Endothelial cell of umbilical vein (primary cell): ENCODE data around the gene SFXN4. TPM values are rescaled to one million over a fixed set of nuclear protein-coding genes. Genes with fewer than 3 reads are reported as not detected.

Experiments
- BruUV-seq: library from RNA; stranded (reverse); fragments of 400-500 nt; replicated peaks from 2 replicates; lab custom pipeline; 2021; lab: Mats Ljungman, UMichigan
- CTCF ChIA-PET: fragments of 300-600, 350-600 bp; sonication (Branson Sonifier 250); formaldehyde crosslinking; loops from one replicate; lab custom pipeline; 2021; ENCODE audit warnings: antibody characterized with exemption, inconsistent platforms; lab: Charles Lee
- POLR2A ChIA-PET: fragments of 300-600, 350-600 bp; sonication (Branson Sonifier 250); formaldehyde crosslinking; loops from one replicate; lab custom pipeline; 2021; ENCODE audit warnings: antibody characterized with exemption, inconsistent platforms; lab: Charles Lee
- DNase-seq: peaks from one replicate; pipeline ENCODE4 v3.0.0-alpha.2; 2011; ENCODE audit warnings: low read depth, low spot score
- FAIRE-seq: peaks from 2 replicates; lab custom pipeline; 2011; peaks lifted over from hg19 to GRCh38; lab: Jason Lieb, UNC
- H2AFZ ChIP-seq: 2 replicates; pipeline ENCODE4 v1.6.0; 2012; ENCODE audit warnings: low read depth, low read length, control low read depth, inconsistent platforms
- H3K27ac ChIP-seq: 2 replicates; pipeline ENCODE4 v1.5.1; 2011; ENCODE audit warnings: low read depth, mild to moderate bottlenecking, control low read depth, low read length, moderate library complexity; ENCODE audit not compliant: insufficient read depth
- H3K27me3 ChIP-seq, 2 experiments: 2 replicates each; pipeline versions ENCODE4 v1.6.0 to v1.6.1; 2011; ENCODE audit warnings: low read length in 2 of 2, mixed read lengths in 1 of 2; ENCODE audit not compliant: control insufficient read depth in 2 of 2, insufficient read depth in 2 of 2
- H3K36me3 ChIP-seq, 2 experiments: 2 replicates in 1 of 2; 3 replicates in 1 of 2; pipeline ENCODE4 v1.5.1; 2011; ENCODE audit warnings: low read length in 2 of 2, mild to moderate bottlenecking in 1 of 2, moderate library complexity in 1 of 2; ENCODE audit not compliant: control insufficient read depth in 2 of 2, insufficient read depth in 2 of 2; ENCODE audit errors: extremely low read depth in 1 of 2
- H3K4me1 ChIP-seq: 3 replicates; pipeline ENCODE4 v1.5.1; 2011; ENCODE audit warnings: mild to moderate bottlenecking, low read length; ENCODE audit not compliant: control insufficient read depth, insufficient read depth; ENCODE audit errors: extremely low read depth
- H3K4me2 ChIP-seq: 2 replicates; pipeline ENCODE4 v1.6.1; 2011; ENCODE audit warnings: low read length, control low read depth, mixed read lengths; ENCODE audit not compliant: insufficient read depth
- H3K4me3 ChIP-seq, 3 experiments: fragments of 200-600 bp in 1 of 3; sonication (generic), shearing (Covaris generic) in 1 of 3; replicated peaks in 1 of 3; 2 replicates each; pipeline ENCODE4 v1.5.1; 2011 to 2016; ENCODE audit warnings: control low read depth in 3 of 3, low read length in 3 of 3, mild to moderate bottlenecking in 2 of 3, inconsistent platforms in 1 of 3, low read depth in 1 of 3, moderate library complexity in 1 of 3; ENCODE audit not compliant: insufficient read depth in 1 of 3
- H3K79me2 ChIP-seq: 2 replicates; pipeline ENCODE4 v1.6.0; 2012; ENCODE audit warnings: low read length, inconsistent platforms; ENCODE audit not compliant: control insufficient read depth, insufficient read depth
- H3K9ac ChIP-seq: replicated peaks from 2 replicates; pipeline ENCODE3; 2011; ENCODE audit warnings: low read length, control low read depth; ENCODE audit not compliant: insufficient read depth; ENCODE audit errors: extremely low read depth
- H3K9me1 ChIP-seq: replicated peaks from 3 replicates; pipeline ENCODE4 v1.6.0; 2011; ENCODE audit warnings: mild to moderate bottlenecking, low read length; ENCODE audit not compliant: control insufficient read depth, insufficient read depth; ENCODE audit errors: extremely low read depth
- H3K9me3 ChIP-seq: replicated peaks from 2 replicates; pipeline ENCODE4 v1.5.1; 2012; ENCODE audit warnings: low read length, inconsistent platforms; ENCODE audit not compliant: control insufficient read depth, insufficient read depth
- H4K20me1 ChIP-seq: replicated peaks from 2 replicates; pipeline ENCODE3; 2011; ENCODE audit warnings: mild to moderate bottlenecking, low read length; ENCODE audit not compliant: control insufficient read depth, insufficient read depth; ENCODE audit errors: extremely low read depth
- EZH2 ChIP-seq: IDR thresholded peaks from 2 replicates; pipeline ENCODE4 v1.6.1; 2012; ENCODE audit warnings: borderline replicate concordance, low read depth, mild to moderate bottlenecking, moderate library complexity, low read length, inconsistent platforms; ENCODE audit not compliant: severe bottlenecking
- FOS ChIP-seq: IDR thresholded peaks from 2 replicates; pipeline ENCODE4 v1.6.1; 2011; ENCODE audit warnings: mild to moderate bottlenecking, low read length, moderate library complexity, borderline replicate concordance; ENCODE audit not compliant: insufficient read depth
- GATA2 ChIP-seq: IDR thresholded peaks from 2 replicates; pipeline ENCODE4 v1.7.0; 2011; ENCODE audit warnings: low read depth, mild to moderate bottlenecking, moderate library complexity, mixed read lengths, low read length; ENCODE audit not compliant: insufficient read length, insufficient read depth
- JUN ChIP-seq: IDR thresholded peaks from 2 replicates; pipeline ENCODE4 v1.6.1; 2011; ENCODE audit warnings: borderline replicate concordance, low read depth; ENCODE audit not compliant: insufficient read length, insufficient read depth
- MYC ChIP-seq: IDR thresholded peaks from one replicate; pipeline ENCODE4 v1.6.1; 2011; ENCODE audit warnings: mild to moderate bottlenecking, low read depth, low read length
- POLR2A ChIP-seq: IDR thresholded peaks from 2 replicates; pipeline ENCODE4 v1.6.1; 2012; ENCODE audit warnings: low read depth, mild to moderate bottlenecking, control low read depth, low read length
- POLR2AphosphoS5 ChIP-seq: IDR thresholded peaks from 2 replicates; pipeline ENCODE4 v1.6.1; 2012; ENCODE audit warnings: low read depth, mild to moderate bottlenecking, control low read depth, low read length, moderate library complexity; ENCODE audit not compliant: insufficient read depth
- dilution Hi-C: fragments of 300-500 bp; cut with MboI; formaldehyde crosslinking; loops from one replicate; pipeline ENCODE4 v1.15.0; 2019; ENCODE audit warnings: low sequenced_read_pairs; ENCODE audit not compliant: extremely low pct_ligation_motif_present
- intact Hi-C: fragments of 100-400 bp; cut with micrococcal nuclease; formaldehyde crosslinking; loops from one replicate; pipeline ENCODE4 v1.10.0; 2022
- polyA plus RNA-seq, 4 experiments: library from polyadenylated mRNA; depleted of rRNA in 3 of 4; stranded (reverse) in 3 of 4; unstranded in 1 of 4; fragments of >200 nt; gene quantifications; 2 replicates each; pipeline versions ENCODE4 v1.2.1 to v1.2.3, GENCODE V29; 2011 to 2012; ENCODE audit warnings: missing spikeins in 1 of 4
- total RNA-seq: library from RNA; stranded (reverse); gene quantifications from 2 replicates; pipeline ENCODE4 v1.2.3, GENCODE V29; 2021
- TF ChIP-seq, protein P1 (sequence below): IDR thresholded peaks from 2 replicates; pipeline ENCODE4 v1.6.1; 2011; ENCODE audit not compliant: insufficient read depth, insufficient read length
- TF ChIP-seq, protein P2 (sequence below), 2 donors: IDR thresholded peaks; 1 replicate in 1 of 2; 2 replicates in 1 of 2; pipeline ENCODE4 v1.5.1; 2011; ENCODE audit warnings: low read length in 2 of 2, mild to moderate bottlenecking in 2 of 2, moderate library complexity in 2 of 2, control low read depth in 1 of 2, inconsistent platforms in 1 of 2, low read depth in 1 of 2; ENCODE audit not compliant: insufficient read depth in 1 of 2; ENCODE audit errors: extremely low read depth in 1 of 2

Gene SFXN4
- total and polyA plus RNA-seq, 2 donors (not counting 3 experiments of a cell fraction or from before 2014, with no cell fraction given) = 11.1 to 14.5 TPM

DNA sequence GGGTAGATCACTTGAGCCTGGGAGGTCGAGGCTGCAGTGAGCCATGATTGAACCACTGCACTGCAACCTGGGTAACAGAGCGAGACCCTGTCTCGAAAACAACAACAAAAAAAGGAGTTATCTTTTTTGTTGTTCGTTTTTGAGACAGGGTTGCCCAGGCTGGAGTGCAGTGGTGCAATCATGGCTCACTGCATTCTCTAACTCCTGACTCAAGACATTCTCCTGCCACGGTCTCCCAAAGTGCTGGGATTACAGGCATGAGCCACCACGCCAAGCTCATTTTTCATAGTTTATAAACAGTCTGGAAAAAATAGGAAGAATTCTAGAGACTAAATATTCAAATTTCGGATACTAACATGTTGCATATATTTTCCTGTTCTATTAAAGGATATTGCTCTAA lies 29.4 kb downstream of the SFXN4 start:
- Histone ChIP-seq H3K9me1 (no peaks in the 10 kb centered on the region), H4K20me1 (no peaks in the 10 kb centered on the region), H3K27ac (no peak overlapping the region), H3K4me1 (peaks cover 8% of the 10 kb centered on the region), H3K4me3 (no peak overlapping the region), H3K79me2 (no peaks in the 10 kb centered on the region), H3K9ac (no peak overlapping the region), H3K4me2 (no peak overlapping the region), H2AFZ (no peak overlapping the region), H3K27me3 (no peaks in the 10 kb centered on the region), H3K36me3 (peaks cover 4 to 14% of the 10 kb centered on the region in 2 experiments), H3K9me3 (no peaks in the 10 kb centered on the region)
- TF ChIP-seq FOS = no peak
- TF ChIP-seq, protein P1, sequence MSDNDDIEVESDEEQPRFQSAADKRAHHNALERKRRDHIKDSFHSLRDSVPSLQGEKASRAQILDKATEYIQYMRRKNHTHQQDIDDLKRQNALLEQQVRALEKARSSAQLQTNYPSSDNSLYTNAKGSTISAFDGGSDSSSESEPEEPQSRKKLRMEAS = no peak
- TF ChIP-seq POLR2A = no peak
- TF ChIP-seq POLR2AphosphoS5 = no peak
- TF ChIP-seq EZH2 = no peak
- no peak for TF ChIP-seq GATA2
- TF ChIP-seq, protein P2, sequence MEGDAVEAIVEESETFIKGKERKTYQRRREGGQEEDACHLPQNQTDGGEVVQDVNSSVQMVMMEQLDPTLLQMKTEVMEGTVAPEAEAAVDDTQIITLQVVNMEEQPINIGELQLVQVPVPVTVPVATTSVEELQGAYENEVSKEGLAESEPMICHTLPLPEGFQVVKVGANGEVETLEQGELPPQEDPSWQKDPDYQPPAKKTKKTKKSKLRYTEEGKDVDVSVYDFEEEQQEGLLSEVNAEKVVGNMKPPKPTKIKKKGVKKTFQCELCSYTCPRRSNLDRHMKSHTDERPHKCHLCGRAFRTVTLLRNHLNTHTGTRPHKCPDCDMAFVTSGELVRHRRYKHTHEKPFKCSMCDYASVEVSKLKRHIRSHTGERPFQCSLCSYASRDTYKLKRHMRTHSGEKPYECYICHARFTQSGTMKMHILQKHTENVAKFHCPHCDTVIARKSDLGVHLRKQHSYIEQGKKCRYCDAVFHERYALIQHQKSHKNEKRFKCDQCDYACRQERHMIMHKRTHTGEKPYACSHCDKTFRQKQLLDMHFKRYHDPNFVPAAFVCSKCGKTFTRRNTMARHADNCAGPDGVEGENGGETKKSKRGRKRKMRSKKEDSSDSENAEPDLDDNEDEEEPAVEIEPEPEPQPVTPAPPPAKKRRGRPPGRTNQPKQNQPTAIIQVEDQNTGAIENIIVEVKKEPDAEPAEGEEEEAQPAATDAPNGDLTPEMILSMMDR (IDR thresholded peaks at IDR 0.05; ENCODE audit: extremely low read depth in 1 of 2, insufficient read depth in 1 of 2, low read depth in 1 of 2, low read length in 2 of 2) = no peak
- TF ChIP-seq JUN = no peak
- TF ChIP-seq MYC = no peak
- dilution Hi-C loops (no loop called here), intact Hi-C loops (loop anchor here (5.0 kb wide), 2 partner anchors 311 to 356 kb away; no protein-coding TSS in a partner anchor)
- BruUV-seq = no TSS peak
- no peak for DNase-seq
- no peak for FAIRE-seq
- CTCF ChIA-PET = interaction anchor here (0.6 to 1.1 kb wide), 3 partner anchors 25 to 309 kb away, joined by 3 to 6 read pairs (median 3); no protein-coding TSS in a partner anchor
- POLR2A ChIA-PET = no interaction called here
